PC-9 (cell line): ENCODE data around the gene DLL4.

Source experiments
- CTCF ChIP-seq: fragments of 200-600 bp; sonication (generic); conservative IDR thresholded peaks from 2 replicates; pipeline ENCODE4 v1.6.1; 2017; ENCODE audit warnings: mixed run types, antibody characterized with exemption, mild to moderate bottlenecking, moderate library complexity
- EZH2 ChIP-seq: fragments of 200-600 bp; sonication (generic); IDR thresholded peaks from 2 replicates; pipeline ENCODE4 v1.8.0; 2017; ENCODE audit warnings: antibody characterized with exemption, low read depth

GRCh38 chr15:40933517-40933902 is 4.4 kb downstream of the DLL4 start:
- TF ChIP-seq EZH2 (no peak), CTCF (no peak)
